Stimulated activated memory B cell treated with anti-CD40 and anti-IgM and Interleukin-4, amounts not matched to agents 10 μg/mL and 1 μg/mL and 100 μg/mL, for 72 hours (primary cell): ENCODE measurements around the gene TMC1.

ENCODE experiments used
- ATAC-seq: fragments of 150-1000 bp; cut with Tn5 transposase; 2 replicates; pipeline ENCODE4 v1.10.0; 2021
- H3K27ac Mint-ChIP-seq: one replicate; pipeline ENCODE4 v1.8.0; 2022; ENCODE audit warnings: mild to moderate bottlenecking, mixed read lengths
- H3K27me3 Mint-ChIP-seq: one replicate; pipeline ENCODE4 v1.8.0; 2022; ENCODE audit warnings: mixed read lengths
- H3K36me3 Mint-ChIP-seq: one replicate; pipeline ENCODE4 v1.8.0; 2022; ENCODE audit warnings: mixed read lengths
- H3K4me1 Mint-ChIP-seq: one replicate; pipeline ENCODE4 v1.8.0; 2022; ENCODE audit warnings: mixed read lengths
- H3K4me3 Mint-ChIP-seq: one replicate; pipeline ENCODE4 v1.8.0; 2022; ENCODE audit warnings: mild to moderate bottlenecking, moderate library complexity, mixed read lengths
- H3K9me3 Mint-ChIP-seq: one replicate; pipeline ENCODE4 v1.8.0; 2022; ENCODE audit warnings: mixed read lengths

TMC1 gene

GRCh38 chr9:72807765-72808445 is 286.5 kb downstream of the TMC1 start:
- ATAC-seq = no peak
- H3K4me1 Mint-ChIP-seq = no peaks in the 10 kb centered on the region
- no peaks in the 10 kb centered on the region for H3K36me3 Mint-ChIP-seq
- H3K27me3 Mint-ChIP-seq = no peaks in the 10 kb centered on the region
- H3K9me3 Mint-ChIP-seq = peaks cover 5% of the 10 kb centered on the region
- H3K27ac Mint-ChIP-seq = no peak overlapping the region
- H3K4me3 Mint-ChIP-seq = no peak overlapping the region

- Mint-ChIP-seq H3K4me1 (no peaks in the 10 kb centered on the region), H3K36me3 (no peaks in the 10 kb centered on the region), H3K4me3 (no peak overlapping the region), H3K27ac (no peak overlapping the region), H3K27me3 (no peaks in the 10 kb centered on the region), H3K9me3 (peaks cover 5% of the 10 kb centered on the region)
- ATAC-seq = peak; percentile 24
These were observed 287.0 kb downstream of the TMC1 start for GRCh38 chr9:72808446-72808768.

GRCh38 chr9:72809586-72809985 is 288.2 kb downstream of the TMC1 start:
- peaks cover 2% of the 10 kb centered on the region for H3K9me3 Mint-ChIP-seq
- H3K27ac Mint-ChIP-seq = no peak overlapping the region
- H3K4me1 Mint-ChIP-seq = no peaks in the 10 kb centered on the region
- no peak overlapping the region for H3K4me3 Mint-ChIP-seq
- H3K27me3 Mint-ChIP-seq = no peaks in the 10 kb centered on the region
- ATAC-seq = no peak
- H3K36me3 Mint-ChIP-seq = no peaks in the 10 kb centered on the region

- Mint-ChIP-seq H3K9me3 (no peaks in the 10 kb centered on the region), H3K27ac (no peak overlapping the region), H3K4me3 (no peak overlapping the region), H3K27me3 (no peaks in the 10 kb centered on the region), H3K36me3 (no peaks in the 10 kb centered on the region), H3K4me1 (no peaks in the 10 kb centered on the region)
- ATAC-seq = no peak
These were observed 291.2 kb downstream of the TMC1 start for GRCh38 chr9:72812559-72813111.

GRCh38 chr9:72813544-72813943 is 292.1 kb downstream of the TMC1 start:
- Mint-ChIP-seq H3K4me1 (no peaks in the 10 kb centered on the region), H3K27me3 (no peaks in the 10 kb centered on the region), H3K27ac (no peak overlapping the region), H3K9me3 (no peaks in the 10 kb centered on the region), H3K36me3 (no peaks in the 10 kb centered on the region), H3K4me3 (no peak overlapping the region)
- no peak for ATAC-seq

- Mint-ChIP-seq H3K9me3 (no peaks in the 10 kb centered on the region), H3K27me3 (no peaks in the 10 kb centered on the region), H3K4me3 (no peak overlapping the region), H3K36me3 (no peaks in the 10 kb centered on the region), H3K27ac (no peak overlapping the region), H3K4me1 (no peaks in the 10 kb centered on the region)
- no peak for ATAC-seq
These were observed 292.7 kb downstream of the TMC1 start for GRCh38 chr9:72814083-72814597.

- no peak for ATAC-seq
- Mint-ChIP-seq H3K4me1 (no peaks in the 10 kb centered on the region), H3K9me3 (no peaks in the 10 kb centered on the region), H3K36me3 (no peaks in the 10 kb centered on the region), H3K4me3 (no peak overlapping the region), H3K27ac (no peak overlapping the region), H3K27me3 (no peaks in the 10 kb centered on the region)
These were observed 295.3 kb downstream of the TMC1 start for GRCh38 chr9:72816666-72817065.

- H3K27me3 Mint-ChIP-seq = no peaks in the 10 kb centered on the region
- H3K4me1 Mint-ChIP-seq = peaks cover 5% of the 10 kb centered on the region
- ATAC-seq = no peak
- no peaks in the 10 kb centered on the region for H3K9me3 Mint-ChIP-seq
- no peak overlapping the region for H3K27ac Mint-ChIP-seq
- H3K36me3 Mint-ChIP-seq = no peaks in the 10 kb centered on the region
- no peak overlapping the region for H3K4me3 Mint-ChIP-seq
These were observed 296.0 kb downstream of the TMC1 start for GRCh38 chr9:72817413-72817812.

GRCh38 chr9:72818385-72818784 is 297.0 kb downstream of the TMC1 start:
- Mint-ChIP-seq H3K27ac (no peak overlapping the region), H3K36me3 (no peaks in the 10 kb centered on the region), H3K9me3 (no peaks in the 10 kb centered on the region), H3K27me3 (no peaks in the 10 kb centered on the region), H3K4me3 (no peak overlapping the region), H3K4me1 (peaks cover 6% of the 10 kb centered on the region)
- no peak for ATAC-seq

- peaks cover 6% of the 10 kb centered on the region for H3K4me1 Mint-ChIP-seq
- peaks cover 9% of the 10 kb centered on the region for H3K27me3 Mint-ChIP-seq
- H3K27ac Mint-ChIP-seq = no peak overlapping the region
- H3K9me3 Mint-ChIP-seq = no peaks in the 10 kb centered on the region
- no peak overlapping the region for H3K4me3 Mint-ChIP-seq
- ATAC-seq = no peak
- H3K36me3 Mint-ChIP-seq = no peaks in the 10 kb centered on the region
These were observed 302.6 kb downstream of the TMC1 start for GRCh38 chr9:72823971-72824370.

- Mint-ChIP-seq H3K36me3 (no peaks in the 10 kb centered on the region), H3K27ac (no peak overlapping the region), H3K27me3 (peaks cover 9% of the 10 kb centered on the region), H3K4me1 (peaks cover 3% of the 10 kb centered on the region), H3K9me3 (no peaks in the 10 kb centered on the region), H3K4me3 (no peak overlapping the region)
- no peak for ATAC-seq
These were observed 305.9 kb downstream of the TMC1 start for GRCh38 chr9:72826996-72827949.

GRCh38 chr9:72827950-72828731 is 306.7 kb downstream of the TMC1 start:
- H3K4me1 Mint-ChIP-seq = no peaks in the 10 kb centered on the region
- no peak overlapping the region for H3K4me3 Mint-ChIP-seq
- no peaks in the 10 kb centered on the region for H3K36me3 Mint-ChIP-seq
- H3K9me3 Mint-ChIP-seq = no peaks in the 10 kb centered on the region
- no peak overlapping the region for H3K27ac Mint-ChIP-seq
- H3K27me3 Mint-ChIP-seq = peaks cover 9% of the 10 kb centered on the region
- ATAC-seq = no peak

GRCh38 chr9:72834994-72835393 is 313.6 kb downstream of the TMC1 start:
- Mint-ChIP-seq H3K27ac (no peak overlapping the region), H3K9me3 (no peaks in the 10 kb centered on the region), H3K36me3 (no peaks in the 10 kb centered on the region), H3K27me3 (no peaks in the 10 kb centered on the region), H3K4me1 (no peaks in the 10 kb centered on the region), H3K4me3 (no peak overlapping the region)
- ATAC-seq = no peak

GRCh38 chr9:72836790-72837189 is 315.4 kb downstream of the TMC1 start:
- no peak overlapping the region for H3K27ac Mint-ChIP-seq
- no peaks in the 10 kb centered on the region for H3K9me3 Mint-ChIP-seq
- no peaks in the 10 kb centered on the region for H3K4me1 Mint-ChIP-seq
- H3K27me3 Mint-ChIP-seq = no peaks in the 10 kb centered on the region
- ATAC-seq = no peak
- no peak overlapping the region for H3K4me3 Mint-ChIP-seq
- no peaks in the 10 kb centered on the region for H3K36me3 Mint-ChIP-seq

- no peak overlapping the region for H3K27ac Mint-ChIP-seq
- H3K9me3 Mint-ChIP-seq = no peaks in the 10 kb centered on the region
- H3K36me3 Mint-ChIP-seq = no peaks in the 10 kb centered on the region
- no peak overlapping the region for H3K4me3 Mint-ChIP-seq
- ATAC-seq = no peak
- no peaks in the 10 kb centered on the region for H3K4me1 Mint-ChIP-seq
- no peaks in the 10 kb centered on the region for H3K27me3 Mint-ChIP-seq
These were observed 317.7 kb downstream of the TMC1 start for GRCh38 chr9:72839085-72839484.
